ENCODE results near the gene PPP1R1A.

PPP1R1A gene, protein sequence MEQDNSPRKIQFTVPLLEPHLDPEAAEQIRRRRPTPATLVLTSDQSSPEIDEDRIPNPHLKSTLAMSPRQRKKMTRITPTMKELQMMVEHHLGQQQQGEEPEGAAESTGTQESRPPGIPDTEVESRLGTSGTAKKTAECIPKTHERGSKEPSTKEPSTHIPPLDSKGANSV

DNA sequence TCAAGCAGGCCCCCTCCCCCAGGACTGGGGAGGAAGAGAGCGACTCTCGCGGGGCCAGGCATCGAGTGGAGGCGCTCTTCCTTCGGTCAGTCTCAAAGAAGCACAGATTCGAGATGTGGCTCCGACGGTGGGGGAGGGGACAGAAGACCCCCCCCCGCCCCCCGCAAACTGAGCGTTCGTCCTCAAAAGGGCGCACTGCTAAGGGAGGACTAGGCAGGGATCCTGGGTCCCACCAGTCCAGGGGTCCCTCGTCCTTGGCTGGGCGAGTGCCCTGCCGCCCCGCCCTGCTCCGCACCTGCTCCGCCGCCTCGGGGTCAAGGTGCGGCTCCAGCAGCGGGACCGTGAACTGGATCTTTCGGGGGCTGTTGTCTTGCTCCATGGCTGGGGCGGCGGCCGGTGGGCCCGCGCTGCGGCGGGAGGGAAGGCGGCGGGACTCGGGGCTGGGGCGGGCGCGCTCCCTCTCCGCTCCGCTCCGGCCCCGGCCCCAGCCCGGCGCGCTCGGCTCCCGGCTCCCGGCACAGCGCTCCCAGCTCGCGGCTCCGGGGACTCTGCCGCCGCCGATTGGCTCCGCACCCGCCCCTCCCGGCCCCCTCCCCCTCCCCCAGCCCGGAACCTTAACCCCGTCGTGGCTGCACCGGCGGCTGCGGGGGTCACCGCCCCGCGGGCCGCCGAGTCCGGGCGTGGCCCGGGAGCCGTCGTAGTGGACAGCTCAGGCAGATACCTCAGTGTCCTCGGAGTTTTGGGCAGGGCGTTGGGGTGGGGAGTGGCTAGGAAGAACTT, at the start of gene PPP1R1A:
PPP1R1A (minus strand) TSS at position 550 of the 780 bp plus-strand sequence; CDS start at position 379, 171 bp downstream.
- Histone ChIP-seq H3K4me3 (peak within 1 kb of the TSS; percentile 12 to 41 (median 29)), H3K27ac (no peak within 1 kb of the TSS)

DNA sequence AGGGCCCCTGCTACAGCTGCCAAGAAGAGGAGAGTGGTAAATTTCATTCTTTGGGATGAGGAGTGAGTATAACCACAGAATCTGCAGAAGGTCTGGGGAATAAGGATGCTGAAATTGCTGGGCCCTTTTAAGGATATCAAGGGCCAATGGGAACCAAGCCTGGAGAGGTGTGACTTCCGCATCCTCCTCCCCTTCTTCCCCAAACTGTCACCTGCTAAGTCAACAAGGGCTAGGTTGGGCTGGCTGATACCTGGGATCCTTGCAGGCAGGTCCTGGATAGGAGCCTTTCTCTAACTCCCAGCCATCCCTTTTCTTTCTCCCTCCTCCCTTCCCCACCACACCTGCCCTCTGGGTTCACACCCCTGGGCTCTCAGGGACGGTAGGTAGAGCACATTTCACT, 46.3 kb upstream of the PPP1R1A start, which contains the start of gene LACRT:
LACRT (minus strand) TSS at position 101 of the 400 bp plus-strand sequence; CDS start at position 47, 54 bp downstream.
- no peak within 1 kb of the TSS for H3K4me3 ChIP-seq
- no peak within 1 kb of the TSS for H3K27ac ChIP-seq

DNA sequence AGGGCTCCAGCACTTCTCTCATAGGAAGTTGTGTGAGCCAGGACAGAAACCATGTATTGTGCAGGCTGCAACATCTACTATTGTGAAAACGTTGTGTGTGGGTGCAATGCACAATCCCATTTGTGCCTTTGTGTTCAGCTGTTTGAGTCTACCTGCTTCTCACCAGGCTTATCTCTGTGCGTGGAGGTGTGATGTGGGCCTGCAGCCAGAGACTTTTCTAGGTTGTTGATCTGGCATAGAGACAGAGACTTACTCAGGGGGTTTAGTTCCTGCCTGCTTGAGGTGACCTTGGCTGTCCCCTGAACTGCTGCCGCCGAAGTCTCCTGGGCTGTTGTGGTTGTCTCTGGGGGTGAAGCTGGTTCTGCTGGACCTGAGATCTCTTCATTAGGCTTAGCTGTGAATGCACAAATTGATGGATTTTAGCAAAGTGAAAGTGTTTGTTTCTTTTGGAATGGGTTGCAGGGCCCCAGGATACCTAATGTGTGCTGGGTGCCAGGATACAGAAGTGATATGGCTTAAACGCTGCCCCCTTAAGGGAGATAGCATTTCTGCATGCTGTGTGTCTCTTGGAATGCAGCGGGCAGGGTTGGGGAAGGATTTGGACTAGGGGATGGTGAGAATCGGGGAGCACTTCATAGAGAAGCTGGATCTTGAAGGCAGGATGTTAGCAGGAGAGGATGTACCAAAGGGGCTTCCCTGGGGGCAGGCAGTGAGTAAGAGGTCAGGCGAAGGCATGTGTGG, 43.7 kb upstream of the PPP1R1A start:
- Histone ChIP-seq H3K27ac (no peak overlapping the region), H3K4me3 (no peak overlapping the region)

DNA sequence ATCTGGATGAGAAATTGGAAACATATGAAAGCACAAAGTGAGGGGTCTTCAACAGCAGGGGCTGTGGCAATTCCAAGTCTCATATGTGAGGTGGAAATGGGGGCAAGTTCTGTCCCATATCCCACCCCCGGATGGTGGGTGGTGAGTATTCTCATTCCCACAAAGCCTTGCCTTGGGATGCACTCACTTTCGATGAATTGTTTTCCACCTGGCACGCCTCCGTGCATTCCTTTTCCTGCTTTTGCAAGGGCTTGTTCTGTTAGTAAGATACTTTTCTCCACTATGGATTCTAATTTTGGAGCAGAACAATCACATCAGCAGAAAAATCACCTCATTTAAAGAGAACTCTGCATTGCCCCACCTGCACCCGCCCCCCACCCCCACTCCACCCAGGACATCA, 43.1 kb upstream of the PPP1R1A start:
- Histone ChIP-seq H3K4me3 (no peak overlapping the region), H3K27ac (no peak overlapping the region)

DNA sequence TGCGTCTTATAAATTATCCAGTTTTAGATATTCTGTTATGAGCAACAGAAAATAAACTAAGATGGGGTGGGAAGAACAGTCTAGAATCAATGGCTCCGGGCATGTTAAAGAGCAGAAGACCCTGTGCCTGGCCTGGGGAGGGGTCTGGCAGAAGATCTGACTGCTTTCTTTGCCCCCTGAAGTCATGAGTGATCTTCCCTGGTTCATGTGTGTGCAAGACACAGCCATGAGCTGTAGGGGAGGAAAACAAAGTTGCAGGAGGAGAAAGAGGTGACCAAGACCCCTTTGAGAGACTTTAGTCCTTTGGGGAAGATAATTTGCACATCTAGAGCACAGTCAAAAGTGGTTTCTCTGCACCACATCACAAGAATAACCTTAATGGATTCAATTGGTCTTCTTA, 41.5 kb upstream of the PPP1R1A start:
- H3K4me3 ChIP-seq = no peak overlapping the region
- no peak overlapping the region for H3K27ac ChIP-seq

DNA sequence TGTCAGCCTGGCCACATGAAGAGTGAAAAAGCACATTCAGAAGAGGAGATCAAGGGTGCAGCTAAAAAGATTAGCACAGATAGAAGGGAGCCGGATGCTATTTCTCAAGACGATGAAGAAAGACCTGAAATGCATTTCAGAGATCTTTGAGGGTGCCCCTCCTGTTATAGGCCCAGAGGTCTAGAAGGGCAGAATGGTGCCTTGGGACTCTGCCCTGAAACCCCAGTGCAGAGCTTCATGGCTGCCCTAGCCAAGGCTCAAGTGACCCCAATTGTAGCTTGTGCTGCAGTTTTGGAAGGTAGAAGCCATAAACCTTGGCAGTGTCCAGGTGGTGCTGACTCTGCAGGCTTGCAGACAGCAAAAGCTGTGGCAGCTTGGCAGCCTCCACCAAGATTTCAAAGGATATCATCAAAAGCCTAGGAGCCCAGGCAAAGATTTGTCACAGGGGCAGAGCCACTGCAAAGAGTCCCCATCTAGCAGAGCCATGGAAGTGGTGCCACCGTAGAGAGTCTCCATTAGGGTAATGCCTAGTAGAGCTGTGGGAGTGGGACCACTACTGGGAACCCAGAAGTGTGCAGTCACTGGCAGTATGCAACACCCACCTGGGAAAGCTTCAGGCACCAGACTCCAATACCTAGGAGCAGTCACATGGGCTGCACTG, 39.9 kb upstream of the PPP1R1A start:
- Histone ChIP-seq H3K4me3 (no peak overlapping the region), H3K27ac (no peak overlapping the region)

DNA sequence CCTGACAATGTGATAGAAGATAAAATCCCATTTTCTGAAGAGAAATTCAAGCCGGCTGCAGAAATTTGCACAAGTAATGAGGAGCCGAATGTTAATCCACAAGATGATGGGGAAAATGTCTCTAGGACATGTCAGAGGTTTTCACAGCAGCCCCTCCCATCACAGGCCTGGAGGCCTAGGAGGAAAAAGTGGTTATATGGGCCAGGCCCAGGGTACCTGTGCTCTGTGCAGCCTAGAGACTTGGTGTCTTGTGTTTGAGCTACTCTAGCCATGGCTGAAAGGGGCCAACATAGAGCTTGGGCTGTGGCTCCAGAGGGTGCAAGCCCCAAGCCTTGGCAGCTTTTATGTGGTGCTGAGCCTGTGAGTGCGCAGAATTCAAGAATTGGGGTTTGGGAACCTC, 38.8 kb upstream of the PPP1R1A start:
- no peak overlapping the region for H3K27ac ChIP-seq
- no peak overlapping the region for H3K4me3 ChIP-seq

DNA sequence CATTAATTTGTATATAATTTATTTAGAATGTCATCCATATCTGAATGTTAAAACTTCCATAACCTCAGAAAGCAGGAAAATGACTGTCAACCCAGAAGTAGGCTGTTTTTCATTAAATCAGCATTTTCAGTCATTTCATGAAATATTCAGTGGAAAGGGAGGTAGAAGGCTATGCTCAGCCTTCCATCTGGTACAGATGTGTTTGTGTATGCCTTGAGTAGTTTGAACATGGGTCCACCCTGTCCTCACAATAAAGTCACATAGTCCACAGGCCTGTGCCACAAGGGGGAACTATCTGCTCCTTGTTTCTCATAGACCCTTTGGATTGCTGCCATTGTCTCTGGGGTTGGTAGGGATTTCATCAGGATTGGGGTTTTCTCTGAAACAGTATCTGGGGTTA, 37.1 kb upstream of the PPP1R1A start:
- no peak overlapping the region for H3K27ac ChIP-seq
- no peak overlapping the region for H3K4me3 ChIP-seq

DNA sequence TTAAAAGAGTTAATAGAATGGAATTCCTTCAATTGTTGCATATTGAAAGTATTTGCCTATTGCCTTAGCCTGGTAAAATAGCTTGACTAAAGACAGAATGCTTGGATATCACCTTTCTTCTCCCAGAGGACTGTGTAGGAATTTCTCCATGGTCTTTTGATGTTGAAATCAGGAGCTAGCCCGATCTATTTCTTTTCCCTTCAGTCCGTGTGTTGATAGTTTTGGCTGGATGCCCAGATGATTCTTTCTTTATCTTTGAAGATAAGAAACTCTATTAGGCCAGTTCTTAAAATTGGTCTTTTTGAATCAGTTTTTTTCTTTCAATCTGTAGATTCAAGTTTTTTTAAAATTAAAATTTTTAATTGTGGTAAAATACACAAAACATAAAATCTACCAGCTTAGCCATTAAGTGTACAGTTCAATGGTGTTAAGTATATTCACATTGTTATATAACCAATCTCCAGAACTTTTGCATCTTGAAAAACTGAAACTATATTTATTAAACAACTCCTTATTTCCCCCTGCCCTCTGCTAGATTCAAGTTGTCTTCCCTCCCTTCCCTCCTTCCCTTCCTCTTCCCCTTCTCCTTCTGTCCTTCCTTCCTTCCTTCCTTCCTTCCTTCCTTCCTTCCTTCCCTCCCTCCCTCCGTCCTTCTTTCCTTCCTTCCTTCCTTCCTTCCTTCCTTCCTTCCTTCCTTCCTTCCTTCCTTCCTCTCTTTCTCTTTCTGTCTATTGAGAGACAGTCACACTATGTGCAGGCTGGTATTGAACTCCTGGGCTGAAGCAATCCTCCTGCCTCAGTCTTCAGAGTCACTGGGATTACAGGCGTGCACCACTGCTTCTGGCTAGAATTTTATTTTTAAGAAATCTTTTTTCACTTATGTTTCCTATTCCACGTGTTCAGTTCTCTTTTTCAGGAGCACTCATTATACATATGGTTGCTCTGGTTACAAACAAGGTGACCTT, 36.1 kb upstream of the PPP1R1A start:
- Histone ChIP-seq H3K4me3 (no peak overlapping the region), H3K27ac (no peak overlapping the region)

DNA sequence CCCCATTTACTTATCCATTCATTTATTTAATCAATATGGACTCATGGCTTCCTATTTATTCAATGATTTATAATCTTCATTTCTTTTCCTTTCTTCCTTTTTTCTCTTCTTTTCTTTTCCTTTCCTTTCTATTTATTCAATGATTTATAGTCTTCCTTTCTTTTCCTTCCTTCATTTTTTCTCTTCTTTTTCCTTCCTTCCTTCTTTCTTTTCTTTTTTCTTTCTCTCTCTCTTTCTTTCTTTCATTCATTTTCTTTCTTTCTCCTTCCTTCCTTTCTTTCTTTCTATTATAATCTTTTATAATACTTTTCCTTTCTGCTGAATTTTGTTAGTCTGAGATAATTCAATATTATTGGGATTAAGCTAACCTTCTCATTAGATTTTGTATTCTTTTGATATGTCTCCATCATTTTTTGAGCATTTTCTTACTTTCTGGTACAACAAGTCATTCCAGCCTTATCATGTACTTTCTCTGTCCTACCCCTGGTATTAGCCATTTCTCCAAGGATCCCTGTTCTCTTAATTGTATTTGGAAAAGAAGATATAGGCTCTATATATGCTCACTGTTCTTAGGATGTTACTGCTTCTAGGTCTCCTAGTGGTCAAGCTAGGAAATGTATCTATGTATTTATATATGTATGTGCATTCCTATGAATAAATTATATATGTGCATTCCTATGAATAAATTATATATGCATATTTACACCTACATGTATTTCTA, 34.2 kb upstream of the PPP1R1A start:
- Histone ChIP-seq H3K4me3 (no peak overlapping the region), H3K27ac (no peak overlapping the region)

DNA sequence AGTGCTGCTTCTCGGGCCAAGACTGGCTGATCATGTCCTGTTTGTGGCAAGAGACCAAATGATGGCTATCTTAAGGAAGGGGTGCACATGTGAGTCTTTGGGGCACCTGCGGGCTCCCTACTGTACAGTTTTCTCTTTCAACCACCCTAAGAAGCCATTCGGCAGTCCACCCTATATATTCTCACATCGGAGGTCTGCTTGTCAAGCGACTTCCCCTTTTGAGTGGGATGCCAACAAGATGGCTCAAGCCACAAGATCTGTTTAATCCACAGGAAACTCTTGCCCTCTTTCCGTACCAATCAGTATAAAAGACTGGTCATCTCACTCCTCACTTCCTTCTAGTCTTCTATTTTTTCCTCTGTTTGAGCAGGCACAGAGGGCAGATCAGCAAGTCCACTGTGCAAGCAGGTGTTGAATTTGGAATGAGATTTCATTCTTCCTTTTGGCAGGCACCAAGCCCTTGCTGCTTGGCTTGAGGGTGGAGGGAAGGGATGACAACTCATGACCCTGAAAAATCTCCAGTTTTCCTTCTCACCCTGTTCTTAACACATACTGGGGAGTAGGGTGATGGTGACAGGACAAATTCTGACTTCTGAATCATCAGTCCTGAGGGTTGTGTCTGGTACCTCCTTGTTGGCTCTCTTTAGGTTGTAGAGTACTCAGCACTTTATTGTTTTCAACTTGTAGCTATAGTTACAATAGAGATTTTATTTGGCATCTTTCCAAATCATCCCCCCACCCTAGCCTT, 28.6 kb upstream of the PPP1R1A start:
- H3K27ac ChIP-seq = no peak overlapping the region
- no peak overlapping the region for H3K4me3 ChIP-seq

DNA sequence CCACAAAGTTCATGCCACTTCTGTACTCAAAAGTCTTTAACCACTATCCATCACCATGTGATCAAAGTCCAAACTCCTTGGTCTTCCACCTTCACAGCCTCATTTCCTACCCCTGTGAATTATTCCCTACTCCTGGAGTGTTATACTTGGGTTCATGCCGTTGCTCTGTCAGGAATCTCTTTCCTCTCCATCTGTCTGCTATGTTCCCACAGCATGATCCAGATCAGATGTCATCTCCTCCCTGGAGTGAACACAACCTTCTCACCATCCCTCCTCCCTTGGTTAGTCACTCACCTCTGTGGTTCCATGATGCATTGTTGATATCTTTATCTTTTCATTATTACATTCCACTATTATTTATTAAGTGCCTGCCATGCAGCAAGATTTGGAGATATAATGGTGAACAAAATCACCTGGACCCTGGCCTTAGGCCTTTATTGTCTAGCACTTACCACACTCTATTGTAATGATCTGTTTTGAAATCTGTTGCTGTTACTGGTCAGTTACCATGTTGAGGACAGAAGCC, 23.8 kb upstream of the PPP1R1A start:
- no peak overlapping the region for H3K4me3 ChIP-seq
- no peak overlapping the region for H3K27ac ChIP-seq

DNA sequence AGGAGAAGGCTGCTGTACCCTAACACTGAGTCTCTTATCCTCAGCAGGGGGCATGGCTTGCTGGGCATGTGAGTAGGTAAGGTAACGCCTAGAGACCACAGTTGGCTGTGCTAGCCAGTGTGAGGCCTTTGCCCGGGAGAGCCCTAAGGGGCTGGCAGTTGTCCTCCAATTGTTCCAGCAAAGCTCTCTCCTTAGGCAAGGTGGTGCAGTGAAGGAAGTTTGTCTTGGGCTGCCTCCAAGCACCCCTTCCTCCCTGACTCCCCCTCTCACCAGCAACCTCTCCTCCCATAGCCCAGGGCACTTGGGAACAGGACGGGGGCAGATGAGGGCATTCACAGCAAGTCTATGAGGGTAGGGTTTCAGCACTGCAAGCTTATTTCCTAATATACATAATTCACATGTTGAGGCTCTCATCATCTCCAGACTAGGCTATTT, 23.3 kb upstream of the PPP1R1A start:
- Histone ChIP-seq H3K27ac (no peak overlapping the region), H3K4me3 (no peak overlapping the region)

DNA sequence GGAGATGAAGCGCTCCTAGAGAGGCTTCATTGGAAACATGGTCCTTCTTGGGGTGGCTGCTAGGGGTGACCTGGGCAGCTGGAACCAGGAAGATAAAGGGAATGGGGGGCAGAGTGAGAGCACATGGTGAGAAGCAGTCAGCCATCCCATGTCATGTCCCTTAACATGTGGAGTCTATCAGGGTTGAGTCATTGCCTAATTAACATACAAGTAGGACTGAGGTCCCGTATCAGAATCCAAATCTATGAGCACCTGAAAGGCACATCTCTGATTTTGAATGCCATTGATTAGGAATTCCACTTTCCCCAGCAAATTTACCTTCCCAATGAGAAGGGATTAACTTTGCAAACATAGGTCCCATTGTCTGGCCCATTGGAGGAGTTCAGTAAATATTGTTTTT, 20.3 kb upstream of the PPP1R1A start:
- Histone ChIP-seq H3K27ac (no peak overlapping the region), H3K4me3 (no peak overlapping the region)

DNA sequence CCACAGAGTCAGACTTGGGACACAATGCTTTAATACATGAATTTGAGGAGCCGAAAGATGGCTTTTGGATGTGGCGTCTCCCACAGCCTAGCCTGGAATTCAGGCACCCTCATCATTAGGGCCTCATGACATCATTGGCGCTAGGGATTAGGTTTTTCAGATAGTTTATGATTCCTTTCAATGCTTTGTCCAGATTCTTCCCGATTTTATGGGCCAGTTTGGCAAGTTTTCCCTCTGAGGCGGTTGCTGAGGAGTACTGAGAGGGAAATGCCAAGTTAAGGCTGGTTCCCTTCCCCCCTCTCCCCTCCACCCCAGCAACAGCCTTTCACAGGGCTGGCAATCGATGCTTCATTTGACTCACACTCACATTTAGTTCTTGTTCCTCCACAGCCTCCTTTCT, 19.7 kb upstream of the PPP1R1A start:
- H3K27ac ChIP-seq = no peak overlapping the region
- H3K4me3 ChIP-seq = no peak overlapping the region

DNA sequence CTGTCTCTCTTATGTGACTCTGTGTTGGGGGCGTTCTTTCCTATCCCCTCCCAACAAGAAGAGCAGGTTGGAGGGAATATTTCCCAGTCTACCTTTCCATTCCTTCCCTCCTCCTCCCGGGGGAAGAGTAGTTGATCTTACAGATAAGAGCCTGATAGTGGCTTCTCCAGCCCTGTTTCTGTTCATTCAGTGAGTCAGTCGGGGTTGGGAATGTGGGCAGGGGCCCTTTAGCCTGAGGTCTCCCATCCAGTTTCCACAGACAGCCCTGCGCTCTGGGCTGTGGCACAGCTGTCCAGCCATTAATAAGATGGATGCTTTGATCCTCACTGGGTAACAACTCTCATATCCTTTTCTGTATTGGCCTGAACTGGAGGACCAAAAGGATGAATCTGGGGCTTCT, 18.1 kb upstream of the PPP1R1A start:
- Histone ChIP-seq H3K4me3 (no peak overlapping the region), H3K27ac (no peak overlapping the region)

DNA sequence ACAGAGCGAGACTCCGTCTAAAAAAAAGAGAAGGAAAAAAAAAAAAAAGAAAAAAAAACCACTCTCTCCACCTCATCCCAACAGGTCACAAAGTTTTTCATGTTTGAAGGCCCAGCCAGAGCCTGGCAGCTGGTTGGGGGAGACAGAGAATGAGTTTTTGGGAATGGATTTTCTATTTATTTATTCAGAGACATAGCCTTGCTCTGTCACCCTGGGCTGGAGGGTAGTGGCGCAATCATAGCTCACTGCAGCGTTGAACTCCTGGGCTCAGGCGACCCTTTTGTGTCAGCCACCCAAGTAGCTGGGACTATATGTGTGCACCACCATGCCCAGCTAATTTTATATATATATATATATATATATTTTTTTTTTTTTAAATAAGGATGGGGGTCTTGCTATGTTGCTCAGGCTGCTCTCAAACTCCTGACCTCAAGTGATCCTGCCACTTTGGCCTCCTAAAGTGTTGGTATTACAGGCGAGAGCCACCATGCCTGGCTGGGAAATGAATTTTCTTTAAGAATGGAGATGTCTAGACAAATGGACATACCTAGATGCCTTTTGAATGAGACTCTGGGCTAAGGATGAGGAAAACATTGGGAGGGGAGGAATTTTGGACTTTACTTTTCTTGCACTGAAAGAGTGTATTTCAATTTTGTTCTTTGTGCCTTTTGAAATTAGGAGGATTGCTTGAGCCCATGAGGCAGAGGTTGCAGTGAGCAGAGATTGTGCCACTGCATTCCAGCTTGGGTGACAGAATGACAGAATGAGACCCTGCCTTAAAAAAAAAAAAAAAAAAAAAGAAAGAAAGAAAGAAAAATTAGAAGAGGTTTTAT, 16.9 kb upstream of the PPP1R1A start:
- no peak overlapping the region for H3K4me3 ChIP-seq

More for the DNA sequence above, 16.9 kb upstream of the PPP1R1A start:
- H3K27ac ChIP-seq = no peak overlapping the region
